Activated CD8-positive, alpha-beta memory T cell treated with anti-CD3 and anti-CD28 coated beads for 36 hours (primary cell): ENCODE results near the gene AGER. TPM values are rescaled to one million over a fixed set of nuclear protein-coding genes. Genes with fewer than 3 reads are reported as not detected.

ENCODE experiments used
- CTCF ChIA-PET: fragments of 350-600 bp; sonication (Branson Sonifier 250); formaldehyde crosslinking; loops from one replicate; lab custom pipeline; 2021; ENCODE audit warnings: antibody characterized with exemption; lab: Charles Lee
- POLR2A ChIA-PET: fragments of 350-600 bp; sonication (Branson Sonifier 250); formaldehyde crosslinking; loops from one replicate; lab custom pipeline; 2021; ENCODE audit warnings: antibody characterized with exemption; lab: Charles Lee
- total RNA-seq, 2 experiments: library from RNA; stranded (reverse); gene quantifications; one replicate each; pipeline ENCODE4 v1.2.3, GENCODE V29; 2021

AGER gene
- total RNA-seq, 2 experiments from 2014 or later, result 10.5 to 15.2 TPM

DNA sequence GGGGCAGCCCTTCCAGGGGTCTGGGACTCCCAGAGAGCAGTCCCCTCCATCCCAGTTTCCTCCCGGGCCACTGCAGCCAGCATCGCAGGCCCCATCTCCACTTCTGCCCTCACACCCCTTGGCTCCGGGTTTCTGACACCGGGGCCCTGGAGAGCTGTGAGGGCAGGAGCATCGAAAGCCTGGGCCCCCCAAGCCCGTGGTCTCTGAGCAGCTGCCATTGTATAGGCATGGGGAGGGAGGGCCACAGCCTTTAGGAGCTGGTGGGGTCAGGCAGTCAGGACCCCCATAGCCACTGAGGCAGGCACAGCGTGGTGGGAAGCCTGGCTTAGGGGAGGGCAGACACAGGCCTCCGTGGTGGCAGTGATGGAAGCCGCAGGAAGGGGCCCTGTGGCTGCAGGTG lies 18.1 kb upstream of the AGER start:
- ChIA-PET CTCF (no interaction called here), POLR2A (no interaction called here)

DNA sequence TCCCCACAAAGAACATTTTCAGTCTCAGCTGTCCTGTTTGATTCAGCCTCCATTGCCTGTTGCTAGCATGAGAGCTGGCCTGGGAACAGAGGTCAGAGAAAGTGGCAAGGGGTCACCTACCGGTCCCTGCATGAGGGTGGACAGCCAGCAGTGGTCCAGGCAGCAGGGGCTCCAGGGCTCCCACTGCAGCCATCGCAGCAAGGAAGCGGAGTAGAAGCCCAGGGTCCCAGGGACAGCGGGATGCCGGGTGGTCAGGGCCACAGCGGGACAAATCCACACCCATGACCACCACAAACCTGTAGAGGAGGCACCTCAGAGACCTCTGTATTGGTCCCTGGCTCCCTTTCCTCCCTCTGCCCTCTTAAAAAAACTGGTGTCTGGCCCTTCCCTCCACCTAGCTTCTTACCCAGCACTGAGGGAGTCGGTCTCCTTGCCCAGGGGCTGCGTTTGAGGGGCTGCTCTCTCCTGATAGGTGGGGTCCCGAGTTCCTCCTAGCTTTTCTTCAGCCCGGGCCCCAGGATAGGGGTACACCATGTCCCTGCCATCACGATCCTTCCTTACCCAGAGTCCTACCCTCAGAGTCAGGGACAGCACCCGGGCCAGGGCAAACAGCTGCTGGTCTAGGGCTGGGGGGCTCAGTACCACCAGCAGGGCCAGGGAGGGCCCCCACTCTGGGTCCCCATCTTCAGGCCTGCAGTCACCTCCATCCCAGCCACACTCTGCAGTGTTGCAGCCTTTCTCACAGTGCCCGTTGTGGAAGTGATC lies 16.8 kb upstream of the AGER start:
- ChIA-PET CTCF (no interaction called here), POLR2A (no interaction called here)

DNA sequence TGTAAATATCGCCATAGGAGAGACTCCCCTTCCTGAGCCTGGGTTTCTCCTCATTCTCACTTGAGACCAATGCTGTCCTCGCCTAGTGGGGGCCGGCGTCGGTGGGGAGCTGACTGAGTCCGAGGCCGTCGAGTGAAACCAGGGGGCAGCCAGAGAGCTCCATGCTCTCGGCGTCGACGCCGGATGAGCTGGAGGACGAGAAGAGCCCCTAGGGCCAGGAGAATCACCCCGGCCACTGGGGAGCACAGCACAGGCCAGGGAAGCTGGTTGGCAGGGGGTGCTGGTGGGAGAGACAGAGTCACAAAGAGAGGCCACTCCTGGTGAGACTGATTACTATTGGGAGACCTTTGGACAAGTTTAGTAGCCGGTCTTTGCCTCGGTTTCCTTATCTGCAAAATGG lies 14.8 kb upstream of the AGER start:
- ChIA-PET CTCF (no interaction called here), POLR2A (no interaction called here)

DNA sequence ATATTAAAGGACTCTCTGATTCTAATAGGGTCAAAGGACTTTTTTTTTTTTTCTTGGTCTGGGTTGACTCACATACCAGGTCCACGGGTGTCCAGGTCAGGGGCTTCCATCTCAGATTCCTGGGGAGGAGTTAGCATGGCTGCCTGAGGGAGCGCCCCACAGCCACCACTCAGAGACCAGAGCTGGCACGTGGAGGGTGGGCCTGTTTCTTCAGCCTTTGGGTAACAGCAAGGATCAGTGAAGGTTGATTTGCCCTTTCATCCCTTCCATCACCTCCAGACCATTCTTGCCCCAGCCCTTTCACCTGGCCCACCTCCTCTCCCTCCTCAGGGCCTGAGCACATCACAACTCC lies 14.3 kb upstream of the AGER start:
- ChIA-PET POLR2A (interaction anchor here (0.7 kb wide), 1 partner anchor 1073 kb away, joined by 7 read pairs; the partner anchor contains the start of genes RPS18 and VPS52), CTCF (no interaction called here)

DNA sequence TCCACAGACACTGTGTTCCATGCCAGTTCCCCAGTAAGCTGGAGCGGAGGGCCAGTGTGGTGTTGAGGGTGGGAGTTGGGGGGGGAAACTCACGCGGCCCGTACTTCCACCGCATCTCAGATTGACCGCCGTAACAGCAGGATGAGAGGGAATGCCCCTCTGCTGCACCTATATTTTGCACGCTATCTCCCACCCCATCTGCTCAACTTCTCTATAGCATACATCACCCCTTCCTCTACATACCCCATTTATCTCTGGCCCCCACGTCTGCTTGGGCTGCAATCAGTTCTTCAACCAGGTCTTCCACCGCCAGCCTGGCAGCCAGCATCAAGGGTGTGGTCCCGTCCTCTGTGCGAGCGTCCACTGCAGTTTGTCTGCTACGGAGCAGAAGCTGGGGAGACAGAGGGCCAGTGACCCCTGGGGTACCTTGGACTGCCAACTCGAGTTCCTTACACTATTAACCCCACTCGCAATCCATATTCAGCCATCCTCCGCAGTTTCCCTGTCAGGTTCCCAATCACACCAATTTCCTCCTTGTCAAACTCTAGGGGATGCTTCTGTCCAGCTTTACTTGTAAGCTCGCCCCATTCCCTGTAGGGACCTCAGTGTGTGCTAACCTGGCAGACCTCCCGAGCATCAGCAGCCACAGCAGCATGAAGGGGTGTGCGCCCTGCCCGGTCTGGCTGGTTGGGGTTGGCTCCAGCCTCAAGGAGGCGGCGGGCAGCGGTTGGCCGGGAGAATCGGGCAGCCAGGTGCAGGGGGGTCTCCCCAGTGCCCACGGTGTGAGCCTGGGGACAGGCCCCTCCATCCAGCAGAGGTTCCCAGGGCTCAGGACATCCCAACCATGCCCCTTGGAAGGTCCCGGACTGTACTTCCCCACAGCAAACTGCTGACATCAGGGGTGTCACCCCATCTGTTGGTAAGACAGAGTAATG lies 12.9 kb upstream of the AGER start:
- ChIA-PET CTCF (interaction anchor here (0.6 to 0.7 kb wide), 3 partner anchors 82 to 788 kb away, joined by 3 read pairs; no protein-coding TSS in a partner anchor), POLR2A (interaction anchor here (0.6 kb wide), 1 partner anchor 1395 kb away, joined by 3 read pairs; no protein-coding TSS in a partner anchor)

DNA sequence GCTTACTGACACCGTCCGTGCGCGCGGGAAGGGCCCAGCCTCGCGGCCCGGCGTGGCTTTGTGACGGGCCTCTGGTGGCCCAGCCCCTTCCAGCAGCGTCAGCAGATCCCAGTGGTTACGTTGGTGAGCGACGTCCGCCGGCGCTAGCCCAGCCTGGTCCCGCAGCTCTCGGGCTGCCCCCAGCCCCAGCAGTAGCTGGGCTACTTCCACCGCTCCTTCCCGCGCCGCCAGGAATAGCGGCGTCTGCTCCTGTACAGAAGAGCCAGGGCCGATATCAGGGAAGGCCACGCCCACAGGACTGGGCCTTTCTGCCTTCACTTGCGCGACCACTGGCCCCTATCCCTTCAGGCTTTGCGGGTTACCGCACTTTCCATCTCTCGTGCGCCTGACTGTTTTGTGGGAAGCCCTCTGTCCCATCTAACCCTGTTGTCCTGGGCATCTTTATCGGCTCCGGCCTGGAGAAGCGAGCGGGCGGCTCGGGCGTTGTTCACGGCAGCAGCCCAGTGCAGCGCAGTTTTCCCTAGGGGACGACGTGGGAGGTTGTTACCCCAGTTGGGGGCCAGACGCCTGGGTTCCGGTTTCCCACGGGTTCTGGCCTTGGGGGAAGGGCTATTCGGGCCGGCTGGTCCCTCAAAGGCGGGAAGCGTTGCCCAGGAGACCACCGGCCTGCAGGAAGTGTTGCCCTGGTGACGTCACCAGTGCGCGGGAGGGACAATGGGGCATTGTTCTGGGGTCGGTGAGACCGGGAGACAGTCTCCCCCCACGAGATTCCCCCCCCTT lies 12.0 kb upstream of the AGER start:
- CTCF ChIA-PET, result interaction anchor here (0.6 to 1.7 kb wide), 9 partner anchors 9 to 788 kb away, joined by 3 to 6 read pairs (median 3); partner anchors contain the start of genes AGPAT1 and ATF6B
- POLR2A ChIA-PET, result interaction anchor here (0.6 to 1.4 kb wide), 5 partner anchors 17 to 1396 kb away, joined by 3 to 11 read pairs (median 5); partner anchors contain the start of gene ATF6B

DNA sequence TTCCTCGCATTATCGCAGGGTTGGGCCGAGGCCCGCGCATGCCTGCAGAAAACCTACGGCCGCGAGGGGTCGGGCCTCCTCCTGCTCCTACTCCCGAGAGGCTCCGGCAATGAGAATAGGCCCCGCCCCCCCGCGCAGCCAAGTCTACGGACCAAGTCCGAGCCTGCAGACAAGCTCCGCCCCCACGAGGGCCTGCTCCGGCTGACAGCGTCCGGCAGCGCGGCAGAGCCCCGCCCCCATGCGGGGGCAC lies 11.5 kb upstream of the AGER start:
- ChIA-PET POLR2A (interaction anchor here (1.0 to 1.4 kb wide), 3 partner anchors 16 to 646 kb away, joined by 3 to 11 read pairs (median 6); partner anchors contain the start of gene ATF6B), CTCF (interaction anchor here (0.5 to 1.7 kb wide), 8 partner anchors 9 to 68 kb away, joined by 3 to 6 read pairs (median 4); partner anchors contain the start of genes AGPAT1 and ATF6B)

DNA sequence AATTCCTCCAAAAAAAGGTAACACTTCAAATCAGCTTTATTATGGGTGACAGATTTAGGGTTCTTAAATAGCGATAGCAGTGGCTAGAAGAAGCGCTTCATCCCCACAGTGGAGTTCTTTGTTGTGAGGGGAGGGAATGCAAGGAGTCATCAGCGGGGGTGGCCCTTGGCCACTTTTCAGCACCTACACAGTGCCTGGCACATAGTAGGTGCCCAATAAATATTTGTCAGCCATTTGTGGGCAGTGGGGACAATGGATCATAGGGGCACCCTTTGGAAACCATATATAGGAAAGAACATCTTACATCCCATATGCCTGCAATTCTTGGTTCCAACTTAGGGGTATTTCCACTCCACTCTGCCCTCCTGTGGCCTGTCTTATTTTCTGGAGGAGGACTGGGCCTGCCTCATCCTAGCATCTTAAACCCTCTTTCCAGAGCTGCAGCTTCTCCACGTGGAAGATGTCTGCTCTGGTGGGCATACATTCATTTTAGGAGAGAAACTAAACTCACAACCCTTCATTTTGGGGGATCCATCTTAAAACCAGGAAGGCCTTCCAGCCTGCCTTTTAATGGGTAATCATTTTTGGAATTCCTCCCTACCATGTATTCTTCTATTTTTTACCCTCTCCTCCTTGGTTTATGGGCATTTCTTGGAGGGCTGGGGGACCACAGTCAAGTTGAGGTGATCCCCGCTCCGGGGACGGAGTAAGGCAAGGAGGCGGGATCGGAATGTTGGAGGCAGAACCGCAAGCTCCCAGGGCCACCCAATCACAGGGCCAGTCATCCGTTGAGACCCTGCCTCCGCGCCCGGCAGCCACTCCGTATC lies 11.0 kb upstream of the AGER start:
- ChIA-PET CTCF (interaction anchor here (0.5 to 1.7 kb wide), 8 partner anchors 8 to 68 kb away, joined by 3 to 6 read pairs (median 4); partner anchors contain the start of genes AGPAT1 and ATF6B), POLR2A (interaction anchor here (1.0 to 1.4 kb wide), 3 partner anchors 16 to 647 kb away, joined by 3 to 11 read pairs (median 6); partner anchors contain the start of gene ATF6B)

DNA sequence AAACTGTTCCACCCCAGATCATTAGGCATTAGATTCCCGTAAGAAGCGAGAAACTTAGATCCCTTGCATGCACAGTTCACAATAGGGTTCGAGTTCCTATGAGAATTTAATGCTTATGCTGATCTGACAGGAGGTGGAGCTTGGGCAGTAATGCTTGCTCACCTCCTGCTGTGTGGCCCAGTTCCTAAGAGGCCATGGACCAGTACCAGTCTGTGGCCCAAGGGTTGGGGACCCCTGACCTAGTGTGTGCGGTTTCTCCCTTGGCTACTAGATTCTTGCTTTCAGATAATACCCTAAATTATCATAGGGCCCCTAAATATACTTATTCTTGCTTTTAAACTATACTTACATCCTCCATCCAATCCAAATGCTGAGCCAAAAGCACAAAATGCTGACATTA lies 10.3 kb upstream of the AGER start:
- ChIA-PET CTCF (interaction anchor here (1.7 kb wide), 1 partner anchor 12 kb away, joined by 5 read pairs; no protein-coding TSS in a partner anchor), POLR2A (no interaction called here)

DNA sequence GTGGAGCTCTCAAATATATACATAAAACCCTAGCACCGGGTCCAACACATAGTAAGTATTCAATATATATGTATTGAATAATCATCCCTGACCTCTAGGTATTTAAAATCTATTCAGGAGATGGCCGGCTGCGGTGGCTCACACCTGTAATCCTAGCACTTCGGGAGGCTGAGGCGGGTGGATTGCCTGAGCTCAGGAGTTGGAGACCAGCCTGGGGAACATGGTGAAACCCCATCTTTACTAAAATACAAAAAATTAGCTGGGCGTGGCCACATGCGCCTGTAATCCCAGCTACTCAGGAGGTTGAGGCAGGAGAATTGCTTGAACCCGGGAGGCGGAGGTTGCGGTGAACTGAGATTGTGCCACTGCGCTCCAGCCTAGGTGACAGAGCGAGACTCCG lies 9.0 kb upstream of the AGER start:
- ChIA-PET CTCF (interaction anchor here (1.3 to 1.9 kb wide), 2 partner anchors 14 to 72 kb away, joined by 3 to 7 read pairs; partner anchors contain the start of gene RNF5), POLR2A (interaction anchor here (1.3 to 1.8 kb wide), 2 partner anchors 14 to 17 kb away, joined by 4 to 7 read pairs; no protein-coding TSS in a partner anchor)

DNA sequence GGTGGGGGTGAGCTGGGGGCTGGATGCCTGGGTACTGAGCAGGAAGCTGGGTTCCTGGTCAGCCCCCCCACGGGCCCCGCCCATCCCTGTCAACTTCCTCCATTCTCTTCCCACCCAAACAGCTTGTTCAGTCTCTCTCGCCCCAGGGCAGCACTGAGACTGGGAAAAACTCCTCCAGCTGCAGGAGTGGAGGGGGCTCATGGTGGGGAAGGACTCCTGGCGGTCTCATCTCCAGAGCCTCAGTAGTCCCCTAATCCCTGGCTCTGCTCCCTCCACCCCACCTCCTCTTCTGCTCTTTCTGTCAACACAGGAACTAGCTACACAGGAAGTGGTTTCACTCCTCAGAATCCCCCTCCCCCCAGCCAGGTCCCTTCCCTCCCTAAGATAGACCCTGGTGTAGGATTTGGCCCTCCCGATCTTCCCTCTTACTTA lies 8.6 kb upstream of the AGER start, which contains the start of gene GPSM3:
Gene GPSM3, minus strand, starts transcription at position 36 of the 432 bp plus-strand sequence. CDS start 130 bp downstream, outside the sequence.
- POLR2A ChIA-PET, result interaction anchor here (1.3 to 1.8 kb wide), 2 partner anchors 14 to 16 kb away, joined by 4 to 7 read pairs; no protein-coding TSS in a partner anchor
- CTCF ChIA-PET, result interaction anchor here (1.3 to 1.9 kb wide), 2 partner anchors 14 to 72 kb away, joined by 3 to 7 read pairs; partner anchors contain the start of gene RNF5

DNA sequence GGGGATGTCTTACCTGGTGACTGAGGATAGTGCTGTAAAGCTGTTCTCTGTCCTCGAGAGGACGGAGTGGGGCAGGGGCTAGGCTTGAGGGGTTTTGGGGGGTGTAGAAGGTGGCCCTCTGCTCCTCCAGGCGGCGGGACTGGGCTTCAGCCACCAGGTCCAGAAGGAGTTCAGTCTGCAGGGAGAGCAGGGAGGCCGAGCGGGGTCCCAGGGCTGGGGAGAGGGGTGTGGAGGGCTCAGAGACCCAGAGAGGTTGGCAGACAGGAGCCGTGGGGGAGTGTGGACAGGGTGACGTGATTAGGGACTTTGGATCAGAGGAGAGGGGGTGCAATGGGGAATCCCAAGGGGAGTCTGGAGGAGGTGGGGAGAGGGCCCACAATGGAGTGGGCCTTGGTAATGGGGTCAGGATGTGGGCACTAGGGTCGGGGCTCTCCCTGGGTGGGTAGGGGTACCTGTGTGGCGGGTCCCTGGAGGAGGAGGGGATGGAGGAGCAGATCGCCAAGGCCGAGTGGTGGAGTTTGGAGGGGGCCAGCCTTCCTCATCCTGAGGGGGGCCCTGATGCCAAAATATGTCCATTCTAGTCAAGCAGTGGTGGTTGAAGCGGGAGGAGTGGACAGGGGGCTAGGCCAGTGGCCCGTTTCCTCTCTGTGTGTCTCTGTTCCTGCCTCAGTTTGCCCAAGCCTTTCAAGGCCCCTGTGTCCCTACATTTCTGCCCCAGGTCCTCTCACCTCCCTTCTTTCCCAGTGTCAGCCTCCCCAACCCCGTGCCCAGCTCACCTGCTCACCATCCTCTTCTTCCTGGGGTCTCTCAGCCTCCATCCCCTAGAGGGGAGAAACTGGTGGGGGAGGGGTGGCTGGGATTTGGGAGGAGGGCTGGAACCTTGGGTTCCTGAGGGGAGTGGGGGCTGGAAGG lies 7.9 kb upstream of the AGER start:
- ChIA-PET POLR2A (interaction anchor here (0.9 to 1.8 kb wide), 3 partner anchors 9 to 16 kb away, joined by 3 to 7 read pairs (median 4); no protein-coding TSS in a partner anchor), CTCF (interaction anchor here (0.5 to 1.9 kb wide), 3 partner anchors 13 to 71 kb away, joined by 3 to 7 read pairs (median 7); partner anchors contain the start of gene RNF5)

DNA sequence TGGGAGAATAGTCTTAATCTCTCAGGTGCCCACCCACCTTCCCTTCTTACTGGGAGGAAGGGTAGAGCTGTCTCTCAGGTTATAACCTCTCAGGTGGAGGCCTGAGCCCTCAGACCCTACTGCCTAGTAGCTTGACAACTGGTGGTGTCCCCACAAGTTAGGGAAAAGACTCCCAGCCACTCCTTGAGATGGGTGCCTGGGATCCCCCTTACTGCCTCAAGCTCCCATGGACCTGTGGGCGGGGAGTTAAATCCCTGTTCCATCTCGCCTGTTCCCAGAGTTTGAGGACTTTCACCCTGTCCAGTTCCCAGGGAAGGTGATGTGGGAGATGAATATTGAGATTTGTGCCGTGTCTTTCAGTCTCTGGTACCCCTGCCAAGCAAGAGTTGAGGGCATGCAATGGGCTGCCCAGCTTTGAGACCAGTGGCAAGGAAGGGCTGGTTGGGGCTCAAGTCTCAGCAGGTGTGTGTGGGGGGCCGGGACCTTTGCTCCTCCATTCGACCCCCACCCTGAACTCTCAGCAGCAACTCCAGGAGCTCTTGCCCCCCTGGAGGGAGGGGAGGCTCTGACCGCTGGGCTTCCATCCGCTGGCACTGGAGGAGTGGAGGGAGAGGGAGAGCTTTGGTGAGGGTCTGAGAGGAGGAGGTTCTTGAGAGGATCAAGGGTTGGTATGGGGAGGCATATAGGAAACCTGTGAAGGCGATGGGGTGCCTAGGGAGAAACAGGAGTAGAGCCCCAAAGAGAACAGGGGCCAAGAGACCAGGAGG lies 7.0 kb upstream of the AGER start:
- POLR2A ChIA-PET, result interaction anchor here (0.5 to 0.9 kb wide), 2 partner anchors 8 to 293 kb away, joined by 3 to 4 read pairs; no protein-coding TSS in a partner anchor
- CTCF ChIA-PET, result interaction anchor here (1.4 kb wide), 1 partner anchor 73 kb away, joined by 5 read pairs; no protein-coding TSS in a partner anchor

DNA sequence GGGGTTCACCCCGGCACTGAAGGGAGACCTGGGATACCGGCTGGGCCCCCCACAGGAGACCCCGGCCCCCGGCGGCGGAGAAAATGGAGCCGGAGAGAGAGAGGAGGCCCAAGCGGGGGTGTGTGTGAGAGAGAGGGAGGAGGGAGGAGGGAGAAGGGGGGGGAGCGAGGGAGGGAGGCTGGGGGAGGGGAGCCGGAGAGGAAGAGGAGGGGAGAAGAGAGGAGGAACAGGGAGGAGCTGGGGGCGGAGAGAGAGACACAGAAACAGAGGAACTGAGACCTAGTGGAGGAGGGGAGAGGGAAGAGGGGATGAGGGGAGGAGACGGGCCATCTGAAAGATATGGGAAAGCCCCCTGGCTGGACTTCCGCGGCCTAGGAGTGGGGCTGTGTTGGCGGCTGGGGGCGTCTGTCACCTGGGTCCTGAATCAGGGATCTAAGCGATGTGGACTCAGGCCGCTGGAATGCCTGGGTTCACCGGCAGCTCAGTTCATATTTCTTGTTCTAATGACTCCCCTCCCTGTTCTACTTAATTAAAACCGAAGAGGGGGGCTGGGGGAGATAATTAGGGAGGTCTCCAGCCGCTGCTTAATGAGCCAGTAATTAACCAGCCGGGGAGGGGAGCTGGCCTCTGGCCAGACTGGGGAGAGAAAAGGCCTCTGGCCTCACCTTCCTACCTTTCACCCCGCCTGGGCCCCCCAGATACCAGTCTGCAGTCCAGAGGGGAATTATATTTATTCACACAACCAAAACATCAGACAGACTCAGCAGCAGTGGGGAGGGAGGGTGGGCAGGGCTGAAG lies 6.2 kb upstream of the AGER start, which contains the start of gene PBX2:
Gene PBX2, minus strand, starts transcription at position 149 of the 798 bp plus-strand sequence. CDS start 287 bp downstream, outside the sequence.
- POLR2A ChIA-PET, result interaction anchor here (0.5 to 1.9 kb wide), 3 partner anchors 11 to 292 kb away, joined by 3 to 16 read pairs (median 4); partner anchors contain the start of gene ATF6B
- CTCF ChIA-PET, result interaction anchor here (1.4 kb wide), 1 partner anchor 72 kb away, joined by 5 read pairs; no protein-coding TSS in a partner anchor
